Hair follicle dermal papilla cell (primary cell): ENCODE measurements around the gene BRAT1. TPM values are rescaled to one million over a fixed set of nuclear protein-coding genes. Genes with fewer than 3 reads are reported as not detected.

Experiments used
- small RNA-seq: library from RNA; depleted of rRNA; stranded (forward); fragments of <200 nt; gene quantifications from one replicate; pipeline ENCODE3, GENCODE V24; 2012
- total RNA-seq: library from RNA; depleted of rRNA; stranded (reverse); fragments of >200 nt; gene quantifications from 2 replicates; pipeline ENCODE4 v1.2.3, GENCODE V29; 2012

BRAT1 gene
- 26.4 and 28.6 TPM in 2 replicates for total RNA-seq

DNA sequence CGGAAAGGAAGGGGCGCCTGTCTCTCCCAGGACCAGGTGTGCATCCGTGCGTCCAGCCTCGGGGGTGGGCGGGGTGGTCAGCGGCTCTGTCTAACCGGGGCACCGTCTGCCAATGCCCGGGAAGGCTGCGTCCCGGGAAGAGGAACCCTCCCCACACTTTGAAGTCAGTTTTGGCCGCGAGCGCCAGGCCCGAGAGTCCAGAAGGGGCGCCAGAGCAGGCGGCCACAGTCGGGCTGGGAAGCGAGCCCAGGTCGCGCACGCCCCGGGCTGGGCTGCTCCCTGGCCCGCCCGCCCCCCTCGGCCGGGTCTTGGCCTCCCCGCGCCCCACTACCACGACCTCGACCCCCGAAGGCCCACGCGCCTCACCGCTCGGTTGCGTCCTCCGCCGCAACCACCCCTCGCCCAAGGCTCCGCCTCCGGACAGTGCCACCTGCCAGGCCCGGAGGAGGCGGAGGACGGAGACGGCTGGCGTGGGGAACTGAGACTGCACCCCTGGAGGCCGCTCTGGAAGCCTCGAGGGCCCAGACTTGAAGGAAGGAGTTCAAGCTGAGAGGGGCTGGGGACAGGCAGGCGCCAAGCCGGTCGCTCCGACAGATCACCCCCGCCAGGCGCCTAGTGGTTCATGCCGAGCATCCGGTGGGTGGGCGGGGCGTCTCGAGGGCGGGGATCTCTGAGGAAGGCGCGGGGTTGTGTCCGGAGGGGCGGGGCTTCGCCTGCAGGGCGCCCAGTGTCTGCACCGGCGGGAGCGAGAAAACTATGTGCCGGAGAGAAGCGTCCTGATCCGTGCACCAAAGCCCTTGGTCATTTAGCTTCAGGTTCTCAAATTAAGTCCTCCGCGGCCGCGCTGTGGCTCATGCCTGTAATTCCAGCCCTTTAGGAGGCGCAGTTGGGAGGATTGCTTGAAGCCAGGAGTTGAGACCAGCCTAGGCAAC is at the start of gene BRAT1:
Gene BRAT1 (minus strand): TSS at position 404 of the 932 bp plus-strand sequence. CDS start 1,093 bp downstream, outside the sequence.

DNA sequence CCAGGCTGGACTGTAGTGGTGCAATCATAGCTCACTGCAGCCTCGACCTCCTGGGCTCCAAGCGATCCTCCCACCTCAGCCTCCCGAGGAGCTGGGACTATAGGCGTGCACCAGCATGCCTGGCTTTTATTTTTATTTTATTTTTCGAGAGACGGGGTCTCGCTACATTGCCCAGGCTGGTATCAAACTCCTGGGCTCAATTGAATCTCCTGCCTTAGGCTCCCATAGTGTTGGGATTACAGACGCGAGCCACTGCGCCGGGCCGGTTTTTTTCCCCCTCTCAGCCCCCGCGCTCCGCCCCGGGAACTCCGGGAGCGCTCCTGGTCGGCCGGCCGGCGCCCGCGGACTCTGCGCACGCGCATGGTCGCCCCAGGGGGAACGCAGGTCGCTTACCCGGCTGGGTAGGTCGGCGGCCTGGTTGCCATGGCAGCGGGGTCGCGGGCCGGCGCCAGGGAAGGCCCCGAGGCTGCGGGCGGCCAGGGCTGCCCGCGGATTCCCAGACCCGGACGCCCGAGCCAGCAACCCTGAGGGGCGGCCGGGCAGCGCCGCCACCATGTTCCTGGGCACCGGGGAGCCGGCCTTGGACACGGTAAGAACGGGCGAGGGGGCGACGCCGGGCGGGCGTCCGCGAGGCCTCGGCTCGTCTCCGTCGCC is 3.4 kb upstream of the BRAT1 start, which contains the start of gene IQCE:
Gene IQCE (plus strand): TSS at position 351 of the 654 bp plus-strand sequence. CDS start 203 bp downstream, at position 554.

DNA sequence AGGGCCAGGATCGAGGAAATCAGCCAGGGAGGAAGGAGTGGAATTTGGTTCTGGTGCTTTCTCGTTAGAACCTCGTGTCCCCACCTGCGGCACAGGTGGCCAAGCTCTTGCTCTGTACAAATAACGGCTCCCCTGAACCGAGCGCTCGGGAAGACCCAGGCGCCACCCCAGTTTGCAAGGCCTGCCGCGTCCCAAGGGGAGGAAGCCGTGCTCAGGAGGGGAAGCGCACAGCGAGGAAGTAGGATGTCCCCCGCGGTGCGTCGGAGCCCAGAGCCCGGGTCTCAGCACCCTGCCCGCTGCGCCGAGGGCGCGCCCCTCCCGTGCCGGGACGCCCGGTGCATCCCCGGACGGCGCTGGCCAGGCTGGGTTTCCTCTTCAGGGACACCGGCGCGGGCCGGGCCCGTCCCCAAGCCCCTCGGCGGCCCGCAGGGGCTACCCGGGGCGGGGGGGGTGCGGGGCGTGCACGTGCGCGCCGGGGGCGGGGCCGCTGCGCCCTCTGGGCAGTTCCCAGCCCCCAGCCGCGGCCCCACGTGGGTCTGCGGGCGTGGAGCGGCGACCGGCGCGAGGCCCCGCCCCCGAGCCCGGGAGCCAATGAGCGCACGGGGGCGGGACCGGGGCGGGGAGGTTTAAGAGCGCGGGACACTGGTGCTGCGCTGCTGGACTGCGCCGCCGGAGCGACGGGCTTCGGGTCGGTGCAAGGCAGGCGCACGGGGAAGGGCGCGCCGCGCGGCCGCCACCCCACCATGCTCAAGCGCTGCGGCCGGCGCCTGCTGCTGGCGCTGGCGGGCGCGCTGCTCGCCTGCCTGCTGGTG is 36.0 kb downstream of the BRAT1 start, which contains the start of gene LFNG:
Gene LFNG (plus strand): TSS at position 656 of the 812 bp plus-strand sequence. CDS start 88 bp downstream, at position 744.

Small RNA genes lying within 50 kb of the gene (small RNA-seq; reads per million reads assigned to genes)
- not detected for gene MIR4648

Other genes starting within 250 kb of the BRAT1 start
- 24.3 and 27.2 TPM in 2 replicates for gene SNX8, start 241.1 kb downstream of the BRAT1 start, total RNA-seq
- 164 and 172 TPM in 2 replicates for gene EIF3B, start 200.7 kb downstream of the BRAT1 start, total RNA-seq
- gene CHST12, start 151.9 kb downstream of the BRAT1 start, total RNA-seq: 8.0 and 11.5 TPM in 2 replicates
- gene GRIFIN, start 79.1 kb downstream of the BRAT1 start, total RNA-seq: not detected in 2 replicates
- 20.3 and 32.0 TPM in 2 replicates for gene LFNG, start 35.8 kb downstream of the BRAT1 start, total RNA-seq
- gene IQCE, start 3.5 kb upstream of the BRAT1 start, total RNA-seq: 16.7 and 18.0 TPM in 2 replicates
- 71.8 and 86.6 TPM in 2 replicates for gene TTYH3, start 76.5 kb upstream of the BRAT1 start, total RNA-seq
- gene AMZ1, start 132.7 kb upstream of the BRAT1 start, total RNA-seq: 6.7 and 8.6 TPM in 2 replicates